Right lobe of liver (tissue), 6 donors: Measurements from ENCODE around the gene GFAP. TPM values are rescaled to one million over a fixed set of nuclear protein-coding genes. Genes with fewer than 3 reads are reported as not detected.

Experiments
- ATAC-seq, 4 donors: fragments of 200-7000 bp; cut with Tn5 transposase; one replicate each; pipeline ENCODE4 v1.9.1; 2020; ENCODE audit warnings: mild to moderate bottlenecking in 4 of 4, moderate library complexity in 4 of 4
- DNase-seq, 3 donors: peaks; one replicate each; pipeline ENCODE4 v3.0.0-alpha.2; 2020
- H3K27ac ChIP-seq, 3 donors: fragments of 200-600 bp; one replicate each; pipeline ENCODE4 v1.8.0; 2022
- H3K27me3 ChIP-seq, 2 donors: fragments of 200-600 bp; one replicate each; pipeline ENCODE4 v1.8.0; 2022
- H3K36me3 ChIP-seq, 4 donors: fragments of 200-600 bp; sonication (generic) in 1 of 4; one replicate each; pipeline versions ENCODE4 v1.5.1 to v1.8.0; 2017 to 2022; ENCODE audit warnings: control low read depth in 1 of 4
- H3K4me1 ChIP-seq, 4 donors: fragments of 200-600 bp; sonication (generic) in 1 of 4; one replicate each; pipeline versions ENCODE4 v1.5.1 to v1.8.0; 2017 to 2022; ENCODE audit warnings: control low read depth in 1 of 4
- H3K4me3 ChIP-seq, 3 donors: fragments of 200-600 bp; one replicate each; pipeline ENCODE4 v1.8.0; 2022
- H3K9me3 ChIP-seq, 4 donors: fragments of 200-600 bp; sonication (generic) in 1 of 4; one replicate each; pipeline versions ENCODE4 v1.5.1 to v1.8.0; 2017 to 2022; ENCODE audit warnings: control low read depth in 1 of 4
- POLR2A ChIP-seq: fragments of 450-650 bp; IDR thresholded peaks from one replicate; pipeline ENCODE4 v1.6.1; 2017; ENCODE audit warnings: antibody characterized with exemption, mild to moderate bottlenecking
- WGBS: methylation state at CpG from one replicate; pipeline ENCODE4 v1.1.6; 2018; ENCODE audit warnings: low coverage, low lambda C conversion rate; ENCODE audit not compliant: insufficient coverage; ENCODE audit errors: missing lambda C conversion rate; 5-methylcytosine and 5-hydroxymethylcytosine counted together
- intact Hi-C, 2 donors: fragments of 100-400 bp; cut with DNase I; formaldehyde crosslinking; loops; one replicate each; pipeline versions ENCODE4 v1.11.2 to v1.14.1; 2022
- total RNA-seq, 6 experiments: library from RNA; depleted of rRNA in 2 of 6; stranded (reverse); fragments of >200 nt in 2 of 6; fragmentation: NEBNext Ultra II Directional in 3 of 6; extraction: Animal tissue kit (Norgen Biotek cat#: 25700) in 3 of 6; gene quantifications; one replicate each; pipeline versions ENCODE4 v1.1.0 to v1.2.4, GENCODE V29; 2016 to 2023
- TF ChIP-seq, protein P1 (sequence below), 4 donors: fragments of 200-600 bp in 3 of 4; fragments of 450-650 bp in 1 of 4; IDR thresholded peaks; one replicate each; pipeline versions ENCODE4 v1.5.1 to v1.8.0; 2016 to 2022; ENCODE audit warnings: antibody characterized with exemption in 4 of 4, mild to moderate bottlenecking in 2 of 4
- donor health status: DM: no; HTN: yes; CAD: no.
- donor health status: DM: no; HTN: no; CAD: no.
- donor health status: DM: no; HTN: no; CAD: no.
- donor health status: DM: no; HTN: yes; CAD: no.
- donor health status: DM: no; HTN: yes; CAD: no.

Gene GFAP
- total RNA-seq, 6 experiments from 2014 or later, result 0.18 to 0.50 (median 0.27) TPM

GRCh38 chr17:44956998-44957981, 42.0 kb upstream of the GFAP start:
- 15% methylated on average over 3 of the region's 8 CpGs for WGBS
- TF ChIP-seq POLR2A, result no peak
- TF ChIP-seq, protein P1, sequence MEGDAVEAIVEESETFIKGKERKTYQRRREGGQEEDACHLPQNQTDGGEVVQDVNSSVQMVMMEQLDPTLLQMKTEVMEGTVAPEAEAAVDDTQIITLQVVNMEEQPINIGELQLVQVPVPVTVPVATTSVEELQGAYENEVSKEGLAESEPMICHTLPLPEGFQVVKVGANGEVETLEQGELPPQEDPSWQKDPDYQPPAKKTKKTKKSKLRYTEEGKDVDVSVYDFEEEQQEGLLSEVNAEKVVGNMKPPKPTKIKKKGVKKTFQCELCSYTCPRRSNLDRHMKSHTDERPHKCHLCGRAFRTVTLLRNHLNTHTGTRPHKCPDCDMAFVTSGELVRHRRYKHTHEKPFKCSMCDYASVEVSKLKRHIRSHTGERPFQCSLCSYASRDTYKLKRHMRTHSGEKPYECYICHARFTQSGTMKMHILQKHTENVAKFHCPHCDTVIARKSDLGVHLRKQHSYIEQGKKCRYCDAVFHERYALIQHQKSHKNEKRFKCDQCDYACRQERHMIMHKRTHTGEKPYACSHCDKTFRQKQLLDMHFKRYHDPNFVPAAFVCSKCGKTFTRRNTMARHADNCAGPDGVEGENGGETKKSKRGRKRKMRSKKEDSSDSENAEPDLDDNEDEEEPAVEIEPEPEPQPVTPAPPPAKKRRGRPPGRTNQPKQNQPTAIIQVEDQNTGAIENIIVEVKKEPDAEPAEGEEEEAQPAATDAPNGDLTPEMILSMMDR (IDR thresholded peaks at IDR 0.05), result no peak
- intact Hi-C loops, result no loop called here
- H3K27ac ChIP-seq, result no peak overlapping the region
- H3K9me3 ChIP-seq, result no peaks in the 10 kb centered on the region
- no peaks in the 10 kb centered on the region for H3K36me3 ChIP-seq
- no peak overlapping the region for H3K4me3 ChIP-seq
- H3K27me3 ChIP-seq, result no peaks in the 10 kb centered on the region
- DNase-seq (peak in 1 of 3 donors; percentile 44), ATAC-seq (peak; percentile 34 to 63 (median 52))
- peaks cover 0 to 5% (median 0%) of the 10 kb centered on the region in 4 donors for H3K4me1 ChIP-seq

DNA sequence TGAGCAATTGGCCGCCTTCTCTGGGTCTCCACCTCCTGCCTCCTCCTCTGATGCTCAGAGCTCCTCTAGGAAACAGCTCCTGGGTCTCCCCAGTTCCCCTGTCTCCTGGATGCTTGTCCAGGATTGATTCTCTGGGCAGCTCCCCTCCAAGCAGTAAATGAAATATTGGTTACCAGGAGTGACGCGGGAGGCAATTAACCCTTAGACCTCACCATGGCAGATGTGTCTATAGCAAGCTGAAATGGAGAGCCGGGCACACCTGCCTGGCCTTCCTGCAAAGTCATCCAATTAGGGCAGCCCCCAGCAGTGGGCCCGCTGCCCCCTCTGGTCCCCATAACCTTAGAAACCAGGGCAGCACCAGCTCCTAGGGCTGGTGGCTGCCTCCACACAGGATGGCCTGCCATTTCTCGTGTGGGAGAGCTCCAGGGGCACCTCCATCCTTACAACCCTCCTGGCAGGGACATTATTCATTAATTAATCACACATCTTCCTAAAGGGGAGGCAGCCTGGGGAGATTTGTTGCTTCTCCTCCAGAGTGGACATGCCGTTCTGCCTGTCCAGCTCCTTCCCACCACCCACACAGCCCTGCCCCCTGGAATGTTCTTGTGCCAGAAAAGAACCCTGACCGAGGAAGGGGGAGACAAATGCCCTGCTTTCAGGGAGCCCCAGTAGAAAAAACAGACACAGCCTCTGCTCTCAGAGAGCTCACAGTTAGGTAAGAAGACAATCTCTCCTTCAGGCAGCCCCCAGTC, 40.5 kb upstream of the GFAP start:
- Histone ChIP-seq H3K9me3 (no peaks in the 10 kb centered on the region), H3K27me3 (no peaks in the 10 kb centered on the region), H3K36me3 (no peaks in the 10 kb centered on the region), H3K4me3 (no peak overlapping the region), H3K4me1 (peaks cover 0 to 5% (median 0%) of the 10 kb centered on the region in 4 donors), H3K27ac (no peak overlapping the region)
- intact Hi-C loops, result no loop called here
- WGBS, result 93% methylated on average over 4 of the region's 8 CpGs
- ATAC-seq, result no peak
- peak in 1 of 3 donors; percentile 22 for DNase-seq
- no peak for TF ChIP-seq POLR2A
- TF ChIP-seq, protein P1 (IDR thresholded peaks at IDR 0.05), result no peak

GRCh38 chr17:44952946-44953475, 37.7 kb upstream of the GFAP start:
- H3K4me1 ChIP-seq, result peaks cover 0 to 8% (median 0%) of the 10 kb centered on the region in 4 donors
- TF ChIP-seq POLR2A, result no peak
- TF ChIP-seq, protein P1 (IDR thresholded peaks at IDR 0.05), result no peak
- H3K36me3 ChIP-seq, result no peaks in the 10 kb centered on the region
- 86% methylated on average over 5 of the region's 6 CpGs for WGBS
- no peaks in the 10 kb centered on the region for H3K9me3 ChIP-seq
- no peak for ATAC-seq
- H3K27me3 ChIP-seq, result no peaks in the 10 kb centered on the region
- DNase-seq, result peak in 1 of 3 donors; percentile 18
- H3K4me3 ChIP-seq, result no peak overlapping the region
- intact Hi-C loops, result no loop called here
- H3K27ac ChIP-seq, result no peak overlapping the region

DNA sequence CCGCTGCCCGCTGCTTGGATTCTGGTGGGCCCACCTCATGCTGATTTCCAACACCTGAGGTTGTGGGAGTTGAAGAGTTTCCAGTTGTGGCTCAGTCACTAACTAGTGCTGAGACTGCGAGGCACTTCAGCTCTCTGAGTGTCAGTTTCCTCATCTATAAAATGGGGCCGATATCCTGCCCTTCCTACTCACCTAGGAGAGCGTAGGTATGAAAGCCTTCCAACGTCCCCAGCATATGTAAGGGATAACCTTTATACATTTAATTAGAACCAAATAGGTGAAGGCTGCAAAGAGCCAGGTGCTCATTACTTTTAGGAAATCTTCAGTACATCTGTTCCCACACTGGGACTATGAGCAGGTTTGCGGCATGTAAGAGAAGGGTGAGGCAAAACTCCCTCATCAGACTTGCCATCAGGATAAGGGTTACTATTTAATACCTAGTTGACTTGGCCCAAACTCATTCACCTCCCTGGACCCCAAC, 33.1 kb upstream of the GFAP start:
- intact Hi-C loops, result no loop called here
- no peak overlapping the region for H3K27ac ChIP-seq
- WGBS, result 55% methylated on average over 5 of the region's 7 CpGs
- H3K4me1 ChIP-seq, result peaks cover 0 to 8% (median 0%) of the 10 kb centered on the region in 4 donors
- H3K27me3 ChIP-seq, result no peaks in the 10 kb centered on the region
- DNase-seq, result no peak
- no peaks in the 10 kb centered on the region for H3K36me3 ChIP-seq
- H3K4me3 ChIP-seq, result peak overlapping the region; percentile 51 to 60 (median 54)
- no peaks in the 10 kb centered on the region for H3K9me3 ChIP-seq
- ATAC-seq, result no peak
- TF ChIP-seq, protein P1 (IDR thresholded peaks at IDR 0.05), result no peak
- no peak for TF ChIP-seq POLR2A
